A549 treated with dexamethasone at 1 μM for 4 hours (cell line): Measurements from ENCODE around the gene OR1L4. TPM values are rescaled to one million over a fixed set of nuclear protein-coding genes. Genes with fewer than 3 reads are reported as not detected.

Experiments
- total RNA-seq: library from RNA; stranded (reverse); fragments of 200-300 nt; extraction: Qiagen RNA extraction; gene quantifications from 5 replicates; pipeline ENCODE4 v1.2.3, GENCODE V29; 2022

OR1L4 gene
- total RNA-seq: not detected in 5 replicates

GRCh38 chr9:122723690-122724089, at the start of gene OR1L4:
OR1L4 (plus strand) TSS chr9:122723990; CDS start chr9:122723990, 0 bp downstream.

GRCh38 chr9:122742003-122742402, 18.2 kb downstream of the OR1L4 start, which contains the start of gene OR1L6:
OR1L6 (plus strand) TSS chr9:122742303; CDS start chr9:122749848, 7,545 bp downstream.

Other genes with a start within 250 kb of the OR1L4 start
- gene OR1J1, start 246.1 kb upstream of the OR1L4 start, total RNA-seq: not detected in 5 replicates
- not detected in 5 replicates for gene OR1J2, start 213.2 kb upstream of the OR1L4 start, total RNA-seq
- gene OR1J4, start 204.8 kb upstream of the OR1L4 start, total RNA-seq: not detected in 5 replicates
- gene OR1N1, start 196.7 kb upstream of the OR1L4 start, total RNA-seq: not detected in 5 replicates
- gene OR1N2, start 170.9 kb upstream of the OR1L4 start, total RNA-seq: not detected in 5 replicates
- gene OR1L8, start 140.6 kb upstream of the OR1L4 start, total RNA-seq: not detected in 5 replicates
- gene OR1Q1, start 109.3 kb upstream of the OR1L4 start, total RNA-seq: 0.16 TPM in 1 of 5 replicates, not detected in the others
- not detected in 5 replicates for gene OR1B1, start 66.4 kb upstream of the OR1L4 start, total RNA-seq
- not detected in 5 replicates for gene OR1L1, start 62.3 kb upstream of the OR1L4 start, total RNA-seq
- not detected in 5 replicates for gene OR1L3, start 48.9 kb upstream of the OR1L4 start, total RNA-seq
- not detected in 5 replicates for gene OR1L6, start 18.3 kb downstream of the OR1L4 start, total RNA-seq
- gene OR5C1, start 64.9 kb downstream of the OR1L4 start, total RNA-seq: not detected in 5 replicates
- not detected in 5 replicates for gene OR1K1, start 76.1 kb downstream of the OR1L4 start, total RNA-seq
- gene PDCL, start 104.6 kb downstream of the OR1L4 start, total RNA-seq: 15.1 to 20.0 TPM (median 17.7 TPM) in 5 replicates
- 14.7 to 28.5 TPM (median 23.8 TPM) in 5 replicates for gene RC3H2, start 181.4 kb downstream of the OR1L4 start, total RNA-seq
- 4.7 to 6.1 TPM (median 4.9 TPM) in 5 replicates for gene ZBTB6, start 189.3 kb downstream of the OR1L4 start, total RNA-seq
- 1.5 to 2.4 TPM (median 2.1 TPM) in 5 replicates for gene ZBTB26, start 207.5 kb downstream of the OR1L4 start, total RNA-seq
- 13.6 to 16.2 TPM (median 15.4 TPM) in 5 replicates for gene RABGAP1, start 217.0 kb downstream of the OR1L4 start, total RNA-seq